HEK293 (cell line): ENCODE data around the gene PRELID1.

ENCODE experiments used
- CTCF ChIA-PET: fragments of 350-600 bp; formaldehyde crosslinking; extraction: SDS; loops from one replicate; lab custom pipeline; 2021; ENCODE audit warnings: antibody characterized with exemption; lab: Yijun Ruan, JAX
- POLR2A ChIA-PET: fragments of 300-600 bp; formaldehyde crosslinking; extraction: SDS; loops from one replicate; lab custom pipeline; 2020; ENCODE audit warnings: antibody characterized with exemption, inconsistent platforms; lab: Yijun Ruan, JAX
- H3K27ac ChIP-seq: fragments of 200-500 bp; sonication (Bioruptor generic); 2 replicates; pipeline ENCODE4 v1.5.1; 2014; ENCODE audit warnings: low read depth, low read length, control low read depth, inconsistent platforms; ENCODE audit errors: extremely low read depth
- H3K36me3 ChIP-seq, 2 experiments: fragments of 200-500 bp in 1 of 2; sonication (Bioruptor generic) in 1 of 2; 1 replicate in 1 of 2; 2 replicates in 1 of 2; pipeline ENCODE4 v1.5.1; 2014 to 2017; ENCODE audit warnings: inconsistent platforms in 2 of 2, low read length in 2 of 2; ENCODE audit not compliant: control insufficient read depth in 2 of 2, insufficient read depth in 1 of 2
- H3K4me1 ChIP-seq: fragments of 200-500 bp; sonication (Bioruptor generic); 2 replicates; pipeline ENCODE4 v1.5.1; 2014; ENCODE audit warnings: mild to moderate bottlenecking, low read length, inconsistent platforms; ENCODE audit not compliant: control insufficient read depth, insufficient read depth
- H3K4me3 ChIP-seq: 2 replicates; pipeline ENCODE4 v1.5.1; 2011; ENCODE audit warnings: low read depth, mild to moderate bottlenecking, control low read depth, low read length, moderate library complexity
- H3K9me3 ChIP-seq: fragments of 200-500 bp; sonication (Bioruptor generic); 2 replicates; pipeline ENCODE4 v1.5.1; 2014; ENCODE audit warnings: low read depth, low read length, inconsistent platforms; ENCODE audit not compliant: control insufficient read depth, insufficient read depth
- FEZF1 ChIP-seq: fragments of 450-650 bp; formaldehyde crosslinking; IDR thresholded peaks from 2 replicates; pipeline ENCODE4 v1.5.1; 2016; ENCODE audit warnings: missing biosample characterization, missing genetic modification characterization
- HIC1 ChIP-seq: fragments of 450-650 bp; formaldehyde crosslinking; IDR thresholded peaks from 2 replicates; pipeline ENCODE4 v1.5.1; 2016; ENCODE audit warnings: missing biosample characterization, missing genetic modification characterization
- HOXD13 ChIP-seq: sonication (generic); formaldehyde crosslinking; IDR thresholded peaks from 2 replicates; pipeline ENCODE4 v1.8.0; 2022; ENCODE audit warnings: missing genetic modification reagents, borderline replicate concordance
- KLF8 ChIP-seq: fragments of 450-650 bp; formaldehyde crosslinking; IDR thresholded peaks from 2 replicates; pipeline ENCODE4 v1.5.1; 2016; ENCODE audit warnings: missing biosample characterization, missing genetic modification characterization
- PATZ1 ChIP-seq: fragments of 450-650 bp; formaldehyde crosslinking; IDR thresholded peaks from 2 replicates; pipeline ENCODE4 v1.5.1; 2016; ENCODE audit warnings: missing biosample characterization, missing genetic modification characterization
- PRDM4 ChIP-seq: fragments of 450-650 bp; formaldehyde crosslinking; IDR thresholded peaks from 2 replicates; pipeline ENCODE4 v1.5.1; 2017; ENCODE audit warnings: missing biosample characterization, missing genetic modification characterization
- SCRT2 ChIP-seq: fragments of 450-650 bp; formaldehyde crosslinking; IDR thresholded peaks from 2 replicates; pipeline ENCODE4 v1.5.1; 2016; ENCODE audit warnings: missing biosample characterization, missing genetic modification characterization
- YY1 ChIP-seq: fragments of 450-650 bp; formaldehyde crosslinking; IDR thresholded peaks from 2 replicates; pipeline ENCODE4 v1.5.1; 2018; ENCODE audit warnings: missing biosample characterization, missing genetic modification characterization
- ZBTB1 ChIP-seq: fragments of 450-650 bp; formaldehyde crosslinking; IDR thresholded peaks from 2 replicates; pipeline ENCODE4 v1.5.1; 2016; ENCODE audit warnings: missing biosample characterization, missing genetic modification characterization
- ZNF112 ChIP-seq: fragments of 450-650 bp; formaldehyde crosslinking; IDR thresholded peaks from 2 replicates; pipeline ENCODE4 v1.5.0; 2017; ENCODE audit warnings: missing biosample characterization, missing genetic modification characterization
- ZNF121 ChIP-seq: fragments of 450-650 bp; formaldehyde crosslinking; IDR thresholded peaks from 2 replicates; pipeline ENCODE4 v1.5.1; 2016; ENCODE audit warnings: missing biosample characterization, missing genetic modification characterization
- ZNF133 ChIP-seq: fragments of 450-650 bp; formaldehyde crosslinking; IDR thresholded peaks from 2 replicates; pipeline ENCODE4 v1.5.1; 2016; ENCODE audit warnings: missing biosample characterization, missing genetic modification characterization
- ZNF266 ChIP-seq: fragments of 450-650 bp; formaldehyde crosslinking; IDR thresholded peaks from 2 replicates; pipeline ENCODE4 v1.5.1; 2016; ENCODE audit warnings: missing biosample characterization, missing genetic modification characterization, low read depth
- ZNF37A ChIP-seq: fragments of 450-650 bp; IDR thresholded peaks from 2 replicates; pipeline ENCODE4 v1.5.1; 2018; ENCODE audit warnings: missing biosample characterization, missing genetic modification characterization
- ZNF510 ChIP-seq: fragments of 450-650 bp; formaldehyde crosslinking; IDR thresholded peaks from 2 replicates; pipeline ENCODE4 v1.5.1; 2018; ENCODE audit warnings: mild to moderate bottlenecking, missing genetic modification characterization, missing biosample characterization; ENCODE audit not compliant: insufficient replicate concordance
- ZNF521 ChIP-seq: fragments of 450-650 bp; formaldehyde crosslinking; IDR thresholded peaks from 2 replicates; pipeline ENCODE4 v1.5.1; 2017; ENCODE audit warnings: missing biosample characterization, mild to moderate bottlenecking, missing genetic modification characterization
- ZNF530 ChIP-seq: fragments of 450-650 bp; formaldehyde crosslinking; IDR thresholded peaks from 2 replicates; pipeline ENCODE4 v1.5.1; 2016; ENCODE audit warnings: low read depth, missing biosample characterization, missing genetic modification characterization
- ZNF558 ChIP-seq: fragments of 450-650 bp; formaldehyde crosslinking; IDR thresholded peaks from 2 replicates; pipeline ENCODE4 v1.5.1; 2016; ENCODE audit warnings: missing biosample characterization, missing genetic modification characterization
- ZNF623 ChIP-seq: fragments of 450-650 bp; formaldehyde crosslinking; IDR thresholded peaks from 2 replicates; pipeline ENCODE4 v1.5.1; 2016; ENCODE audit warnings: missing biosample characterization, missing genetic modification characterization
- ZNF629 ChIP-seq: fragments of 450-650 bp; formaldehyde crosslinking; IDR thresholded peaks from 2 replicates; pipeline ENCODE4 v1.5.1; 2017; ENCODE audit warnings: missing biosample characterization, missing genetic modification characterization
- ZNF664 ChIP-seq: fragments of 450-650 bp; formaldehyde crosslinking; IDR thresholded peaks from 2 replicates; pipeline ENCODE4 v1.5.1; 2016; ENCODE audit warnings: missing biosample characterization, missing genetic modification characterization
- ZNF677 ChIP-seq: fragments of 450-650 bp; IDR thresholded peaks from 2 replicates; pipeline ENCODE4 v1.5.0; 2018; ENCODE audit warnings: missing biosample characterization, mild to moderate bottlenecking, missing genetic modification characterization, moderate library complexity
- ZNF747 ChIP-seq: fragments of 450-650 bp; formaldehyde crosslinking; IDR thresholded peaks from 2 replicates; pipeline ENCODE4 v1.5.1; 2016; ENCODE audit warnings: missing biosample characterization, missing genetic modification characterization
- ZNF76 ChIP-seq: fragments of 450-650 bp; formaldehyde crosslinking; IDR thresholded peaks from 2 replicates; pipeline ENCODE4; 2016; ENCODE audit warnings: low read depth, missing biosample characterization, missing genetic modification characterization, borderline replicate concordance
- ZNF768 ChIP-seq: fragments of 450-650 bp; formaldehyde crosslinking; IDR thresholded peaks from 2 replicates; pipeline ENCODE4 v1.5.1; 2018; ENCODE audit warnings: missing biosample characterization, mild to moderate bottlenecking, missing genetic modification characterization
- ZSCAN4 ChIP-seq: fragments of 450-650 bp; formaldehyde crosslinking; IDR thresholded peaks from 2 replicates; pipeline ENCODE4 v1.5.1; 2017; ENCODE audit warnings: missing biosample characterization, missing genetic modification characterization
- ZSCAN5A ChIP-seq: fragments of 450-650 bp; formaldehyde crosslinking; IDR thresholded peaks from 2 replicates; pipeline ENCODE4 v1.5.1; 2016; ENCODE audit warnings: missing biosample characterization, missing genetic modification characterization

Gene PRELID1

GRCh38 chr5:177270653-177271052 lies 32.9 kb upstream of the PRELID1 start:
- Histone ChIP-seq H3K27ac (no peak overlapping the region), H3K36me3 (peaks cover 50 to 91% of the 10 kb centered on the region in 2 experiments), H3K4me1 (no peaks in the 10 kb centered on the region), H3K9me3 (no peaks in the 10 kb centered on the region), H3K4me3 (no peak overlapping the region)
- TF ChIP-seq ZNF664 (no peak), ZSCAN5A (tag by site-specific recombination) (no peak), PRDM4 (tag by site-specific recombination) (no peak), KLF8 (tag by site-specific recombination) (no peak), ZNF747 (tag by site-specific recombination) (no peak), ZNF121 (tag by site-specific recombination) (no peak), SCRT2 (no peak), FEZF1 (tag by site-specific recombination) (no peak), HOXD13 (no peak), ZSCAN4 (tag by site-specific recombination) (no peak), ZBTB1 (tag by site-specific recombination) (no peak), ZNF133 (tag by site-specific recombination) (no peak), ZNF521 (tag by site-specific recombination) (no peak), HIC1 (tag by site-specific recombination) (no peak), YY1 (tag by site-specific recombination) (no peak), PATZ1 (tag by site-specific recombination) (no peak), ZNF530 (no peak)
- ChIA-PET CTCF (interaction anchor here (0.6 to 1.1 kb wide), 5 partner anchors 34 to 598 kb away, joined by 3 to 5 read pairs (median 3); no protein-coding TSS in a partner anchor), POLR2A (no interaction called here)

- H3K9me3 ChIP-seq: no peaks in the 10 kb centered on the region
- ChIA-PET POLR2A (no interaction called here), CTCF (interaction anchor here (0.6 to 1.1 kb wide), 3 partner anchors 136 to 599 kb away, joined by 3 read pairs; no protein-coding TSS in a partner anchor)
- H3K4me3 ChIP-seq: no peak overlapping the region
- H3K4me1 ChIP-seq: no peaks in the 10 kb centered on the region
- H3K27ac ChIP-seq: no peak overlapping the region
- H3K36me3 ChIP-seq: peaks cover 55 to 91% of the 10 kb centered on the region in 2 experiments
- TF ChIP-seq ZNF558 (no peak), ZNF510 (tag by site-specific recombination) (no peak), ZNF677 (no peak), ZNF76 (tag by site-specific recombination) (no peak), ZNF629 (no peak), ZNF266 (tag by site-specific recombination) (no peak), ZNF37A (tag by site-specific recombination) (no peak), ZNF623 (no peak), ZSCAN4 (tag by site-specific recombination) (no peak), ZNF768 (tag by site-specific recombination) (no peak), ZNF112 (tag by site-specific recombination) (no peak)
Observed at GRCh38 chr5:177271113-177271512, 32.5 kb upstream of the PRELID1 start.
